Activated CD4-positive, alpha-beta T cell treated with anti-CD3 and anti-CD28 coated beads for 4 hours (primary cell): ENCODE measurements around the gene FMNL2.
A peak's percentile ranks its signal among the peaks of the same experiment; 100 is the strongest.
"Not testable (repeated sequence)": the region's sequence is repeated elsewhere in the genome, so short reads cannot be mapped to it uniquely, and the experiment has no call there.

Source experiments
- DNase-seq, 2 donors: peaks; one replicate each; pipeline ENCODE4 v3.0.0-alpha.2; 2020

Gene FMNL2

GRCh38 chr2:152335016-152335725 is at the start of gene FMNL2:
FMNL2 (plus strand) TSS chr2:152335174.
- DNase-seq: peak; percentile 8 to 14

DNA sequence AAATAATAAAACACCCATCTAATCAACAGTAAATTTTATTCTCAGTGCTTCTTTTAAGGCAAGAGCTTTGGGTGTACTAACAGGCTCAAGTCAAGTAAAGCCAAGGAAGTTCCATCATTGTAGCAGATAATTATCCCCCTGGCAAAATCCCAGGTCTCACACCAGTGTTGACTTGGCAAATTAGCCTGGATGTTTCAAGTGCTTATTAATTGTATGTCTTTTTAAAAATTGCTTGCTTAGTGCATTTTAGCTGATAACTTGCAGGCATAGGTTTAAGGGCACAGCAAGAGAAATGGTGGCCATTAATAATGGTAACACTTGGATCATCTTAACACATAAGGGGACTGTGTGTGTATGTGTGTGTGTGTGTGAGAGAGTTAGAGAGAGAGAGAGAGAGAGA is 42.0 kb upstream of the FMNL2 start:
- DNase-seq: no peak

- no peak for DNase-seq
Measured at GRCh38 chr2:152297715-152298114, 37.3 kb upstream of the FMNL2 start.

GRCh38 chr2:152298754-152299153 is 36.2 kb upstream of the FMNL2 start:
- no peak for DNase-seq

GRCh38 chr2:152301131-152301530 is 33.8 kb upstream of the FMNL2 start:
- DNase-seq: no peak

DNA sequence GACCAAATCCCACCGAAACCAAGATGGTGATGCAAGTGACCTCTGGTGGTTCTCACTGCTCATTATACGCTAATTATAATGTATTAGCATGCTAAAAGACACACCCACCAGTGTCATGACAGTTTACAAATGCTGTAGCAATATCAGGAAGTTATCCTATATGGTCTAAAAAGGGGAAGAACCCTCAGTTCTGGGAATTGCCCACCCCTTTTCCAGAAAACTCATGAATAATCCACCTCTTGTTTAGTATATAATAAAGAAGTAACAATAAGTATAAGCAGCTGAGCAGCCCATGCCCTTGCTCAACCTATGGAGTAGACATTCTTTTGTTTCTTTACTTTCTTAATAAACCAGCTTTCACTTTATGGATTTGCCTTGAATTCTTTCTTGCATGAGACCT is 31.0 kb upstream of the FMNL2 start:
- no peak for DNase-seq

DNA sequence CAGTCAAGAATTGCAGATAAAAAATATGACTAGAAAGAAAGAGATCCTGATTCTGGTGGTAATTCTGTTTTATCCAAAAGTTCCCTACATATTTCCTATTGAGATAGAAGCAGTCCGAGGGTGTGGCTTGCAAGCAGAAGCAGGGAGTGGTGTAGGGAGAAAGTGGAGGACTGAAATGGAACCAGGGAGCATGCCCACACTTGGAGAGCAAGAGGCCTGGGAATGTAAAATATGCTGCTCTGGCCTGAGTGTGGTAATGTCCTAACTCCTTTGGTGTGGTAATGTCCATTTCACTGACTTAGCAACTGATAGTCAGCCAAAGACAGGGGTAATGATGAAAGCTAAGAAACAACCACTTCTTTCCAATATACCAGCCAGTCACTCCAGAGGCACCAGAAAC is 30.1 kb upstream of the FMNL2 start:
- no peak for DNase-seq

DNA sequence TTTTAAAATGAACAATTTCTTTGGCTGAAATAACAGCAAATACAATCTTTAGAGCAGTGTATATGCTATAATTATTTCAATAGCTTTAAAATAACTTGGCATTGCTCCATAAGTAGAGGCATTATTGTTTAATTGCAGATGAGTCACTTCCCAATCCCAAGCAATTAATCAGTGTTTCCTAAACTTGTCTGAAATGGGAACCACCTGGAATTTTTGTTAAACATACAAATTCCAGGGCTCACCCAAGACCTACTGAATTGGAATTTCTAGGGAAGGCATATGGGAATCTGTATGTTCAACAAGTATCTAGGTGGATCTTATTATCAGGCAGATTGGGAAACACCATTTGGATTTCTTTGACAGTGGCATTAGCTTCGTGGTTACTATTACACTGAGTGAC is 27.1 kb upstream of the FMNL2 start:
- DNase-seq: no peak

GRCh38 chr2:152309352-152310214 is 25.4 kb upstream of the FMNL2 start:
- DNase-seq: no peak

GRCh38 chr2:152319822-152320570 is 15.0 kb upstream of the FMNL2 start:
- no peak for DNase-seq

- no peak for DNase-seq
Measured at GRCh38 chr2:152320814-152321213, 14.2 kb upstream of the FMNL2 start.

DNA sequence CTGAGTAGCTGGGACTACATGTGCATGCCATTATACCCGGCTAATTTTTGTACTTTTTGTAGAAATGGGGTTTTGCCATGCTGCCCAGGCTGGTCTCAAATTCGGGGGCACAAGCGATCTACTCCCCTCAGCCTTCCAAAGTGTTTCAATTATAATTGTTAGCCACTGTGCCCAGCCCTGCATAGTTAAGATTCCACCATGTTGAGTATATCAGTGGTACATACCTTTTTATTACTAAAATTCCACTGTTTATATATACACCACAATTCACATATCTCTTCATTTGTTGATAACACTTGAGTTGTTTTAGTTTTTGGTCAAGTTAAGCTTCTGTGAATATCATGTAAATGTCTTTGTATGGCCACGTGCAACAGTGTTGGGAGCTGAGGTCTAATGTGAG is 12.8 kb upstream of the FMNL2 start:
- no peak for DNase-seq

DNA sequence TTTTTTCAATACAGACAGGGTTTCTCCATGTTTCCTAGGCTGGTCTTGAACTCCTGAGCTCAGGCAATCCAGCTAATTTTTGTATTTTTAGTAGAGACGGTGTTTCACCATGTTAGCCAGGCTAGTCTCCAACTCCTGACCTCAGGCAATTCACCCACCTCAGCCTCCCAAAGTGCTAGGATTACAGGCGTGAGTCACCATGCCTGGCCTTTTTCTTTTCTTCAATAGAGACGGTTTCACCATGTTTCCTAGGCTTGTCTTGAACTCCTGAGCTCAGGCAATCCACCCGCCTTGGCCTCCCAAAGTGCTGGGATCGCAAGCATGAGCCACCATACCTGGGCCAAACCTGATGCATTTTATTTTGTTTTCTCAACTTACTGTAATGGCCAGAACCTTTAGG is 9.8 kb upstream of the FMNL2 start:
- not testable (repeated sequence) for DNase-seq

GRCh38 chr2:152326710-152327109 is 8.3 kb upstream of the FMNL2 start:
- DNase-seq: no peak

- DNase-seq: no peak
Measured at GRCh38 chr2:152328013-152328412, 7.0 kb upstream of the FMNL2 start.

DNA sequence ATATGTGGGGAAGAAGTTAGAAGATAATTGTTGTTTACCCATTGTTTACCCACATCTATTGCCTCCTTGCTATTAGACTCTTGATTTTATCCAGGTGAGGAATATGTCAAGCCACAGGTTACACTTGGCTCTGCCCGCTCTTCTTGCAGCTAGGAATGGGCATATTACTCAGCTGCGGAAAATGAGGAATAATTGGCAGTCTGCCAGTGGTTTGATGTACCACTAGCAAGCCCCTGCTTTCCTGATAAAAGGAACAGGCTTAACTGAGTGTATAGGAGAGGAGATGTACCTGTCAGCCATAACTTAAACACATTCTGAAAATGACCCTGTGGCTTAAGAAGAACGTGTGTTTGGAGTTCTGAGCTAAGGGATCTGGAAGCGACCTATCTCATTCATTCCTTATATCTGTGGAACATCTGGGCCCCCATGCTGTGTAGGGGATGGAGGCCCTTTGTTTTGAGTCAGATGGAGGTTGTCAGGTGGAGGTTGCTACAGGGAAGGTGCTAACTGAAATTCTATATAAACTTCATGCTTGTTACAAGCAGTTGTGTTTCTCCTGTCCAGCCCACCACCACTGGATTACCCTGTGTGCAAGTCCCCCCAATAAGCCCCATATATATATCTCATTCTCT is 4.6 kb upstream of the FMNL2 start:
- DNase-seq: no peak

DNA sequence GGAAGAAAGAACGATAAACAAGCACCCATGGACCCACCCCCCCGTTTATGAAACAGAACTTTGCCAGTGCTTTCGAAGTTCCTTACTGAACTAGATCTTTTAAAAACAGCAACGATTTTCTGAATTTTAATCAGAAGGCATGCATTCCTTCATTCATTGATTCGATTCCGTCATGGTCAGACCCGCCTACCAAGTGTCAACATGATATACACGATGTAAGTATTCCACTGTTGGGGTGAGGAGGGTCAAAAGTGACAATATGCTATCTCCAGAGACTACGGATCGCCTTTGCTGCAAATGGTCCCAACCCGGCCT is 316 bp upstream of the FMNL2 start:
- no peak for DNase-seq

DNA sequence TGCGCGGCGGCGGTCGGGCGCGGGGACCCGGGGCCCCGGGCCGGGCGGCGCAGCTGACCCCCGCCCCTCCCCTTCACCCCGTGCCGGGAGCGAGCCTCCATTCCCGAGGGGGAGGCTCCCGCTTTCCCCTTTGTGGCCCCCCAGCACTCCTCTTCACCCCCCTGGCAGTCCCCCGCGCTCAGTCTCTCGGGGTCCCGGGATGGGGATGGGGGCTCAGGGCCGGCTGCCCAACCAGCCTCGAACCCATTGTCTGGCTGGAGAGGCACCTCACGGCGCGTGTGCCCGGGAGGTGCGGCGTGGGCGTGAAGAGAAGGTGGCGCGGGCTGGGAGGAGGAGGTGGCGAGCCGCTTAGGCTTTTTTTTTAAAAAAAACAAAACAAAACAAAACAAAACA is 748 bp downstream of the FMNL2 start:
- no peak for DNase-seq

DNA sequence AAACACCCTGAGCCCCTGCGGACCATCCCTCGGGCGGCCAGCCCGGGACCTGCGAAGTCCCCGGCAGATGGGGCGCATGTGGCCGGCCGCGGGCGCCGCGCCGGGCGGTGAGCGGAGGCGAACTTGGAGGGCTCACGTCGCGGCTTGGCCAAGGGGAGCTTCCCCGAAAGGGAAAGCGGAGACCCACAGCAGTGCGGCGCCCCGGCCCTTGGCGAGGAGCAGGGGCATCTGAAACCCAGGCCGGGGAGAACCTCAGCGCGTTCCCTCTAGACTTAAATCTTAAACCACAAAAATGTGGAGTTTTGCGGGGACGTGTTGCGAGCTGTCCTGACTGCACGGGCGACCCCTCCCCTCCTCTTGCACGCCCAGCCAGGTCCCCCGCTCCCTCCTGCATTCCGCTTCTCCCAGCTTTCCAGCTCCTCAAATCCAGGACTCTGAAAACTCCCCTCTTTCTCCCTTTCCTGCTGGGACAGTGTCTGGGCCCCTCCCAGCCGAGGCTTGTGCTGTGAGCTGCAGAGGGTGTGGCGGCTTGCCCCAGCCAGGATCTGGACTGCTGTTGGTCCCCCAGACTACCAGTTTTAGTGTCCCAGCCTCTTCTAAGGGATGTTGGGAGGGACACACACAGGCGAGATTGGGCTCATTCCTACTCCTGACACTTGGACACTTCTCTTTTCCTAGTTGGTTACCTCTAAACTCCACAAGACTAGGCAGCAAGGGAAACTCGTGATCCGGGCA is 1.3 kb downstream of the FMNL2 start:
- DNase-seq: no peak

DNA sequence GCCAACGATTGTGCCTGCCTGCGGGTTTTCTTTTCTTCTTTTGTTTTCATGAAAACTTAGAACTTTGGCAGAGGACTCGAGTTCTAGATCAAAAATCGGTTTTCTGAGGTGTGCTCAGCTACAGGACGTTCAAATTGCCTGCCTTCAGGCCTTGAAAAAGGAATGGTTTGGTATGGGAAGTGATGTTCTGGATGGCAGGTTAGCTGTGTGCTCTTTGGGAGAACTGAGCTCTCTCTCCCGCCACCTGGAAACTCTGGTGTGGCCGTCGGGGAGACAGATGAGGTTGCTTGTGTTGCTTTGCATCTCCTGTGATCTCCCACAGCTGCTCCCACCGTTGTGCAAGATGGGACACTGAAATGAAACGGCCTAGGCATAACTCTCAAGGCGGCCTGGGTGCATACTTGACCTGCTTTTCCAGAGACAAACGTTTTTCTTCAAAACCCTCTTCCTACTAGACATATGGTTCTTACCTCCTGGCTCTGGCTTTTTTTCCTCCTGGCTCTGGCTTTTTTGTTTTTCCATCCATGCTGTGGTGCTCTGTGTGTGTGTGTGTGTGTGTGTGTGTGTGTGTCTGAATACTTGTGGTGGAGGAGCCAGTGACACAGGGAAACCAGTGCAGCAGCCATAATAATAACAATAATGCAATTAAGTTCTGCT is 2.0 kb downstream of the FMNL2 start:
- DNase-seq: no peak

DNA sequence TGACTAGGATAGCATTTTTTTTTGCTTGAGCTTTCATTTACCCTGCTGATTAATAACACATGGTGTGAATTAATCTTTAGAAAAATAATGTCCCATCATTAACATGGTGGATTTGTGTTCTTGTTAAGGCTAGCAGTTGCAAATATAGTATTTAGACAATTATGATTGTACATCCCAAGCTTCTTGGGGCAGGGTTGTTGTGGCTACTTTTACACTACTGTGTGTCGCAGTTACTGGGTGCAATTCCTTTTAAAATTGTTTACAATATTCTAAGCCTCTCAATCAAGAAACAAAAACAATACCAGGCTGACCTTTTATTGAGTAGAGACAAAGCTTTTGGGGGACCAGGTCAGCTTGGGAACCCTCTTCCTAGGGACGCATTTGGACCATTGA is 2.5 kb downstream of the FMNL2 start:
- DNase-seq: no peak
